GM12878 (cell line): ENCODE results near the gene ACOT7. TPM values are rescaled to one million over a fixed set of nuclear protein-coding genes. Genes with fewer than 3 reads are reported as not detected.

Experiments used
- ATAC-seq: fragments of 200-7000 bp; cut with Tn5 transposase; 3 replicates; pipeline ENCODE4 v1.9.1; 2020; ENCODE audit warnings: mild to moderate bottlenecking, moderate library complexity
- BruUV-seq: library from RNA; stranded (reverse); fragments of 400-500 nt; replicated peaks from 2 replicates; lab custom pipeline; 2021; lab: Mats Ljungman, UMichigan
- CTCF ChIA-PET: fragments of 300-600 bp; sonication (Branson Sonifier 250); formaldehyde crosslinking; extraction: SDS; loops from one replicate; lab custom pipeline; 2021; ENCODE audit warnings: inconsistent platforms; lab: Yijun Ruan, JAX
- POLR2A ChIA-PET: fragments of 350-600 bp; formaldehyde crosslinking; extraction: SDS; loops from one replicate; lab custom pipeline; 2021; ENCODE audit warnings: inconsistent platforms; lab: Charles Lee
- RAD21 ChIA-PET: fragments of 300-600 bp; sonication (Branson Sonifier 250); formaldehyde crosslinking; loops from one replicate; lab custom pipeline; 2023; ENCODE audit warnings: antibody characterized with exemption; ENCODE audit not compliant: unreplicated experiment; lab: Charles Lee
- SMC1A ChIA-PET: fragments of 300-600 bp; sonication (Branson Sonifier 250); formaldehyde crosslinking; loops from one replicate; lab custom pipeline; 2023; ENCODE audit not compliant: unreplicated experiment, uncharacterized antibody; lab: Charles Lee
- DNase-seq: peaks from one replicate; pipeline ENCODE4 v3.0.0-alpha.2; 2011; ENCODE audit warnings: low read depth, low spot score
- FAIRE-seq: peaks from 3 replicates; lab custom pipeline; 2011; peaks lifted over from hg19 to GRCh38; lab: Jason Lieb, UNC
- H2AFZ ChIP-seq: 2 replicates; pipeline ENCODE4 v1.6.0; 2011; ENCODE audit warnings: low read depth, low read length, control low read depth; ENCODE audit not compliant: control insufficient read depth
- H3K27ac ChIP-seq: 2 replicates; pipeline ENCODE4 v1.5.1; 2011; ENCODE audit warnings: control low read depth; ENCODE audit not compliant: control insufficient read depth, insufficient read depth
- H3K27me3 ChIP-seq, 2 experiments: replicated peaks in 1 of 2; 2 replicates each; pipeline versions ENCODE4 v1.6.0 to v1.6.1; 2011; ENCODE audit warnings: low read length in 1 of 2; ENCODE audit not compliant: control insufficient read depth in 2 of 2, insufficient read depth in 2 of 2
- H3K36me3 ChIP-seq, 2 experiments: 2 replicates each; pipeline ENCODE4 v1.5.1; 2011; ENCODE audit warnings: low read length in 1 of 2; ENCODE audit not compliant: control insufficient read depth in 2 of 2, insufficient read depth in 2 of 2
- H3K4me1 ChIP-seq: 2 replicates; pipeline ENCODE4 v1.6.1; 2011; ENCODE audit warnings: mild to moderate bottlenecking, low read length, moderate library complexity, mixed read lengths; ENCODE audit not compliant: control insufficient read depth, insufficient read depth
- H3K4me2 ChIP-seq: 2 replicates; pipeline ENCODE4 v1.6.0; 2011; ENCODE audit warnings: control low read depth; ENCODE audit not compliant: control insufficient read depth, insufficient read depth
- H3K4me3 ChIP-seq: fragments of 200-600 bp; sonication (generic); 2 replicates; pipeline ENCODE4 v1.5.1; 2016
- H3K79me2 ChIP-seq: 2 replicates; pipeline ENCODE4 v1.6.0; 2011; ENCODE audit warnings: low read length; ENCODE audit not compliant: control insufficient read depth, insufficient read depth
- H3K9ac ChIP-seq: 2 replicates; pipeline ENCODE4 v1.8.0; 2011; ENCODE audit warnings: low read length, control low read depth, mixed read lengths; ENCODE audit not compliant: control insufficient read depth, insufficient read depth
- H3K9me3 ChIP-seq: replicated peaks from 3 replicates; pipeline ENCODE4 v1.5.1; 2011; ENCODE audit warnings: mild to moderate bottlenecking, low read length; ENCODE audit not compliant: control insufficient read depth, insufficient read depth
- H4K20me1 ChIP-seq: 2 replicates; pipeline ENCODE4 v1.6.0; 2011; ENCODE audit not compliant: control insufficient read depth, insufficient read depth
- HCFC1 ChIP-seq: fragments of 150-350 bp; IDR thresholded peaks from 2 replicates; pipeline ENCODE4 v1.6.1; 2014; ENCODE audit warnings: low read length
- IKZF2 ChIP-seq, 2 experiments: fragments of 450-650 bp; IDR thresholded peaks; 2 replicates each; pipeline ENCODE4 v1.6.1; 2017; ENCODE audit warnings: mild to moderate bottlenecking in 2 of 2, moderate library complexity in 2 of 2
- NR2C2 ChIP-seq: IDR thresholded peaks from 2 replicates; pipeline ENCODE4 v1.6.1; 2011; ENCODE audit warnings: borderline replicate concordance, low read depth; ENCODE audit not compliant: control insufficient read depth, insufficient read length
- POLR2A ChIP-seq: IDR thresholded peaks from 2 replicates; pipeline ENCODE4 v1.6.1; 2011; ENCODE audit warnings: low read depth, mild to moderate bottlenecking, low read length
- RELB ChIP-seq: fragments of 450-650 bp; IDR thresholded peaks from 2 replicates; pipeline ENCODE4 v1.6.1; 2017; ENCODE audit warnings: low read depth, mild to moderate bottlenecking, moderate library complexity
- SUPT20H ChIP-seq: IDR thresholded peaks from 2 replicates; pipeline ENCODE4 v1.6.1; 2011; ENCODE audit warnings: low read depth, mild to moderate bottlenecking, low read length, moderate library complexity, borderline replicate concordance; ENCODE audit not compliant: control insufficient read depth
- WGBS: methylation state at CpG from one replicate; pipeline ENCODE4 v1.1.6; 2016; ENCODE audit warnings: low lambda C conversion rate; ENCODE audit not compliant: insufficient replicate concordance, insufficient coverage; ENCODE audit errors: missing lambda C conversion rate; 5-methylcytosine and 5-hydroxymethylcytosine counted together
- in situ Hi-C: fragments of 300-500 bp; cut with MboI; formaldehyde crosslinking; loops from 9 replicates; pipeline ENCODE4 v1.14.3; 2018; ENCODE audit warnings: mixed read lengths
- intact Hi-C: fragments of 100-400 bp; cut with micrococcal nuclease; formaldehyde crosslinking; loops from one replicate; pipeline ENCODE4 v1.14.2; 2022; ENCODE audit not compliant: unreplicated experiment
- polyA plus RNA-seq, 11 experiments: library from polyadenylated mRNA; depleted of rRNA in 4 of 11; unstranded in 6 of 11; stranded (reverse) in 5 of 11; fragments of >200 nt; fragmentation: Nextera tagmentation in 4 of 11; fragmentation: Illumina TruSeq in 1 of 11; extraction: Ambion mirVana in 4 of 11; extraction: Trizol in 1 of 11; gene quantifications; 1 replicate in 1 of 11; 2 replicates in 10 of 11; pipeline versions ENCODE4 v1.2.1 to v1.2.3, GENCODE V29; 2011 to 2016; ENCODE audit warnings: inconsistent platforms in 2 of 11, missing spikeins in 2 of 11, low read depth in 1 of 11
- total RNA-seq, 4 experiments: library from RNA; depleted of rRNA in 3 of 4; stranded (reverse); fragments of >200 nt in 3 of 4; fragmentation: Illumina TruSeq in 1 of 4; extraction: Trizol in 1 of 4; gene quantifications; 2 replicates each; pipeline versions ENCODE4 v1.2.1 to v1.2.3, GENCODE V29; 2013 to 2021
- TF ChIP-seq, protein P1 (sequence below): fragments of 450-650 bp; IDR thresholded peaks from 2 replicates; pipeline ENCODE4 v1.6.1; 2017; ENCODE audit warnings: mild to moderate bottlenecking, moderate library complexity

Gene ACOT7
- total and polyA plus RNA-seq, 10 of the 15 experiments (the other 5 are each of a cell fraction or from before 2014, with no cell fraction given): 8.9 to 206 (median 61.2) TPM

- in situ Hi-C loops: no loop called here
- ChIA-PET SMC1A (no interaction called here), RAD21 (no interaction called here), POLR2A (interaction anchor here (0.6 kb wide), 1 partner anchor 11 kb away, joined by 5 read pairs; no protein-coding TSS in a partner anchor), CTCF (interaction anchor here (10.9 kb wide), 1 partner anchor 21 kb away, joined by 137 read pairs; no protein-coding TSS in a partner anchor)
- Histone ChIP-seq H3K79me2 (no peaks in the 10 kb centered on the region), H4K20me1 (no peaks in the 10 kb centered on the region; the same call in 1 of the 2 replicates), H3K27ac (no peak overlapping the region), H3K4me3 (peak overlapping the region; percentile 27; the same call in 1 of the 2 replicates), H2AFZ (no peak overlapping the region), H3K27me3 (peaks cover 15 to 19% of the 10 kb centered on the region in 2 experiments; a peak in 3 of 4 replicates), H3K9me3 (no peaks in the 10 kb centered on the region), H3K4me2 (peak overlapping the region; percentile 46; the same call in 1 of the 2 replicates), H3K36me3 (no peaks in the 10 kb centered on the region), H3K4me1 (peaks cover 14% of the 10 kb centered on the region), H3K9ac (no peak overlapping the region)
- intact Hi-C loops: no loop called here
- WGBS: 5% methylated on average over 20 of the region's 48 CpGs
- TF ChIP-seq IKZF2 (IDR thresholded peaks at IDR 0.05) (no peak), POLR2A (no peak), RELB (no peak), SUPT20H (no peak), NR2C2 (no peak), HCFC1 (no peak)
- TF ChIP-seq, protein P1, sequence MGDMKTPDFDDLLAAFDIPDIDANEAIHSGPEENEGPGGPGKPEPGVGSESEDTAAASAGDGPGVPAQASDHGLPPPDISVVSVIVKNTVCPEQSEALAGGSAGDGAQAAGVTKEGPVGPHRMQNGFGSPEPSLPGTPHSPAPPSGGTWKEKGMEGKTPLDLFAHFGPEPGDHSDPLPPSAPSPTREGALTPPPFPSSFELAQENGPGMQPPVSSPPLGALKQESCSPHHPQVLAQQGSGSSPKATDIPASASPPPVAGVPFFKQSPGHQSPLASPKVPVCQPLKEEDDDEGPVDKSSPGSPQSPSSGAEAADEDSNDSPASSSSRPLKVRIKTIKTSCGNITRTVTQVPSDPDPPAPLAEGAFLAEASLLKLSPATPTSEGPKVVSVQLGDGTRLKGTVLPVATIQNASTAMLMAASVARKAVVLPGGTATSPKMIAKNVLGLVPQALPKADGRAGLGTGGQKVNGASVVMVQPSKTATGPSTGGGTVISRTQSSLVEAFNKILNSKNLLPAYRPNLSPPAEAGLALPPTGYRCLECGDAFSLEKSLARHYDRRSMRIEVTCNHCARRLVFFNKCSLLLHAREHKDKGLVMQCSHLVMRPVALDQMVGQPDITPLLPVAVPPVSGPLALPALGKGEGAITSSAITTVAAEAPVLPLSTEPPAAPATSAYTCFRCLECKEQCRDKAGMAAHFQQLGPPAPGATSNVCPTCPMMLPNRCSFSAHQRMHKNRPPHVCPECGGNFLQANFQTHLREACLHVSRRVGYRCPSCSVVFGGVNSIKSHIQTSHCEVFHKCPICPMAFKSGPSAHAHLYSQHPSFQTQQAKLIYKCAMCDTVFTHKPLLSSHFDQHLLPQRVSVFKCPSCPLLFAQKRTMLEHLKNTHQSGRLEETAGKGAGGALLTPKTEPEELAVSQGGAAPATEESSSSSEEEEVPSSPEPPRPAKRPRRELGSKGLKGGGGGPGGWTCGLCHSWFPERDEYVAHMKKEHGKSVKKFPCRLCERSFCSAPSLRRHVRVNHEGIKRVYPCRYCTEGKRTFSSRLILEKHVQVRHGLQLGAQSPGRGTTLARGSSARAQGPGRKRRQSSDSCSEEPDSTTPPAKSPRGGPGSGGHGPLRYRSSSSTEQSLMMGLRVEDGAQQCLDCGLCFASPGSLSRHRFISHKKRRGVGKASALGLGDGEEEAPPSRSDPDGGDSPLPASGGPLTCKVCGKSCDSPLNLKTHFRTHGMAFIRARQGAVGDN: no peak
- no TSS peak for BruUV-seq
- DNase-seq (no peak), FAIRE-seq (no peak), ATAC-seq (no peak; the same call in 2 of the 3 replicates)
Measured at GRCh38 chr1:6419397-6419803, 25.8 kb upstream of the ACOT7 start.
